ENCODE data around the gene ARHGEF40.

GRCh38 chr14:21086908-21087293, 16.8 kb downstream of the ARHGEF40 start:
- TF ChIP-seq CTCF (IDR thresholded peaks at IDR 0.05) (no peak), POLR2A (IDR thresholded peaks at IDR 0.05) (no peak)

Measured in lower leg skin (tissue), 3 donors.